IMR-90 (cell line): ENCODE results near the gene ANKRD13A. TPM values are rescaled to one million over a fixed set of nuclear protein-coding genes. Genes with fewer than 3 reads are reported as not detected.

Experiments used
- ATAC-seq: fragments of 200-7000 bp; cut with Tn5 transposase; 2 replicates; pipeline ENCODE4 v1.9.1; 2020; ENCODE audit warnings: low read depth, mild to moderate bottlenecking, moderate library complexity
- BruUV-seq: library from RNA; stranded (reverse); fragments of 400-500 nt; replicated peaks from 2 replicates; lab custom pipeline; 2021; lab: Mats Ljungman, UMichigan
- CTCF ChIA-PET: fragments of 300-600 bp; formaldehyde crosslinking; extraction: SDS; loops from one replicate; lab custom pipeline; 2021; ENCODE audit warnings: antibody characterized with exemption; lab: Yijun Ruan, JAX
- POLR2A ChIA-PET: fragments of 300-600 bp; sonication (Branson Sonifier 250); formaldehyde crosslinking; loops from one replicate; lab custom pipeline; 2022; ENCODE audit warnings: antibody characterized with exemption; ENCODE audit not compliant: unreplicated experiment; lab: Charles Lee
- DNase-seq: peaks from one replicate; pipeline ENCODE4 v3.0.0; 2013
- H2AFZ ChIP-seq: replicated peaks from 2 replicates; pipeline ENCODE3; 2013; ENCODE audit warnings: low read length, mild to moderate bottlenecking; ENCODE audit not compliant: poor library complexity
- H2AK5ac ChIP-seq: 2 replicates; pipeline ENCODE4 v1.6.1; 2013; ENCODE audit warnings: low read depth, low read length, inconsistent platforms
- H2AK9ac ChIP-seq: replicated peaks from 2 replicates; pipeline ENCODE3; 2013; ENCODE audit warnings: mild to moderate bottlenecking, low read depth, low read length, moderate library complexity; ENCODE audit not compliant: poor library complexity
- H2BK120ac ChIP-seq: 2 replicates; pipeline ENCODE4 v1.6.1; 2013; ENCODE audit warnings: low read depth, low read length, inconsistent platforms
- H2BK15ac ChIP-seq: 3 replicates; pipeline ENCODE4 v1.6.1; 2013; ENCODE audit warnings: low read depth, low read length, inconsistent platforms
- H2BK20ac ChIP-seq: 2 replicates; pipeline ENCODE4 v1.6.1; 2013; ENCODE audit warnings: low read depth, mild to moderate bottlenecking, inconsistent platforms, low read length, moderate library complexity
- H2BK5ac ChIP-seq: 2 replicates; pipeline ENCODE4 v1.6.1; 2013; ENCODE audit warnings: mild to moderate bottlenecking, low read depth, low read length, inconsistent platforms; ENCODE audit not compliant: poor library complexity, severe bottlenecking
- H3K14ac ChIP-seq: replicated peaks from 2 replicates; pipeline ENCODE4 v1.6.1; 2013; ENCODE audit warnings: low read depth, low read length, inconsistent platforms
- H3K18ac ChIP-seq: 2 replicates; pipeline ENCODE4 v1.6.1; 2013; ENCODE audit warnings: low read depth, low read length, control low read depth
- H3K23ac ChIP-seq: 2 replicates; pipeline ENCODE4 v1.6.1; 2013; ENCODE audit warnings: low read depth, low read length, inconsistent platforms
- H3K27ac ChIP-seq: 2 replicates; pipeline ENCODE4 v1.5.1; 2013; ENCODE audit warnings: mild to moderate bottlenecking, control low read depth, low read length; ENCODE audit not compliant: insufficient read depth
- H3K27me3 ChIP-seq: 2 replicates; pipeline ENCODE4 v1.6.1; 2013; ENCODE audit warnings: low read length; ENCODE audit not compliant: control insufficient read depth, insufficient read depth
- H3K36me3 ChIP-seq: 2 replicates; pipeline ENCODE4 v1.6.1; 2013; ENCODE audit warnings: low read length, mixed read lengths; ENCODE audit not compliant: control insufficient read depth, insufficient read depth
- H3K4ac ChIP-seq: 2 replicates; pipeline ENCODE4 v1.6.1; 2013; ENCODE audit warnings: low read depth, low read length, inconsistent platforms
- H3K4me1 ChIP-seq: 2 replicates; pipeline ENCODE4 v1.6.1; 2013; ENCODE audit warnings: low read length, mixed read lengths; ENCODE audit not compliant: control insufficient read depth, insufficient read depth
- H3K4me2 ChIP-seq: 2 replicates; pipeline ENCODE4 v1.6.1; 2013; ENCODE audit warnings: low read depth, mild to moderate bottlenecking, control low read depth, low read length, moderate library complexity
- H3K4me3 ChIP-seq: 2 replicates; pipeline ENCODE4 v1.5.1; 2013; ENCODE audit warnings: low read depth, mild to moderate bottlenecking, control low read depth, low read length, moderate library complexity; ENCODE audit not compliant: insufficient read depth
- H3K56ac ChIP-seq: 2 replicates; pipeline ENCODE4 v1.6.1; 2013; ENCODE audit warnings: low read length, inconsistent platforms; ENCODE audit not compliant: insufficient read depth; ENCODE audit errors: extremely low read depth
- H3K79me1 ChIP-seq, 2 experiments: 2 replicates each; pipeline ENCODE4 v1.6.1; 2013; ENCODE audit warnings: low read length in 2 of 2, inconsistent platforms in 1 of 2, low read depth in 1 of 2
- H3K9ac ChIP-seq: 2 replicates; pipeline ENCODE4 v1.6.1; 2013; ENCODE audit warnings: low read depth, low read length, control low read depth
- H3K9me1 ChIP-seq: 2 replicates; pipeline ENCODE4 v1.6.1; 2013; ENCODE audit warnings: low read length, inconsistent platforms; ENCODE audit not compliant: insufficient read depth
- H3K9me3 ChIP-seq: 2 replicates; pipeline ENCODE4 v1.6.1; 2013; ENCODE audit warnings: low read length; ENCODE audit not compliant: control insufficient read depth, insufficient read depth
- H4K20me1 ChIP-seq: 2 replicates; pipeline ENCODE4 v1.6.1; 2013; ENCODE audit warnings: low read length, inconsistent platforms; ENCODE audit not compliant: insufficient read depth
- H4K5ac ChIP-seq: 2 replicates; pipeline ENCODE4 v1.6.1; 2013; ENCODE audit warnings: mild to moderate bottlenecking, low read depth, low read length, control low read depth
- H4K8ac ChIP-seq, 2 experiments: 2 replicates each; pipeline ENCODE4 v1.6.1; 2013; ENCODE audit warnings: low read depth in 2 of 2, low read length in 2 of 2, control low read depth in 1 of 2, inconsistent platforms in 1 of 2
- H4K91ac ChIP-seq: 2 replicates; pipeline ENCODE4 v1.6.1; 2013; ENCODE audit warnings: low read depth, low read length, inconsistent platforms; ENCODE audit not compliant: insufficient read depth
- BHLHE40 ChIP-seq: fragments of 150-350 bp; IDR thresholded peaks from 2 replicates; pipeline ENCODE4 v1.6.1; 2016; ENCODE audit warnings: mild to moderate bottlenecking, low read depth, low read length
- CEBPB ChIP-seq: IDR thresholded peaks from 2 replicates; pipeline ENCODE4 v1.6.1; 2012; ENCODE audit warnings: low read depth, low read length, improper control_type of control experiment
- CHD1 ChIP-seq: IDR thresholded peaks from 2 replicates; pipeline ENCODE4 v1.6.1; 2012; ENCODE audit warnings: low read depth, low read length, improper control_type of control experiment
- FOS ChIP-seq: fragments of 150-350 bp; IDR thresholded peaks from 2 replicates; pipeline ENCODE4 v1.6.1; 2016; ENCODE audit warnings: low read depth, low read length
- MAFK ChIP-seq: IDR thresholded peaks from 2 replicates; pipeline ENCODE4 v1.6.1; 2012; ENCODE audit warnings: low read depth, low read length, improper control_type of control experiment
- MAZ ChIP-seq: IDR thresholded peaks from 2 replicates; pipeline ENCODE4 v1.6.1; 2012; ENCODE audit warnings: low read depth, mild to moderate bottlenecking, low read length, improper control_type of control experiment, moderate library complexity, borderline replicate concordance
- MXI1 ChIP-seq: IDR thresholded peaks from 2 replicates; pipeline ENCODE4 v1.6.1; 2012; ENCODE audit warnings: low read depth, mild to moderate bottlenecking, low read length, moderate library complexity, borderline replicate concordance
- NFE2L2 ChIP-seq: fragments of 150-350 bp; IDR thresholded peaks from 2 replicates; pipeline ENCODE4 v1.6.1; 2016; ENCODE audit warnings: low read depth, mild to moderate bottlenecking, low read length
- POLR2A ChIP-seq: IDR thresholded peaks from 2 replicates; pipeline ENCODE4 v1.6.1; 2012; ENCODE audit warnings: mild to moderate bottlenecking, low read depth, low read length
- RAD21 ChIP-seq: IDR thresholded peaks from 2 replicates; pipeline ENCODE4 v1.6.1; 2012; ENCODE audit warnings: low read length, improper control_type of control experiment
- RCOR1 ChIP-seq: IDR thresholded peaks from 2 replicates; pipeline ENCODE4 v1.6.1; 2012; ENCODE audit warnings: mild to moderate bottlenecking, low read length, improper control_type of control experiment; ENCODE audit not compliant: insufficient replicate concordance
- RFX5 ChIP-seq: IDR thresholded peaks from 2 replicates; pipeline ENCODE4 v1.8.0; 2012; ENCODE audit warnings: low read depth, mild to moderate bottlenecking, low read length, moderate library complexity
- SMC3 ChIP-seq: fragments of 150-350 bp; IDR thresholded peaks from 2 replicates; pipeline ENCODE4 v1.6.1; 2016; ENCODE audit warnings: low read depth, mild to moderate bottlenecking, antibody characterized with exemption, low read length, moderate library complexity
- WGBS, 2 experiments: methylation state at CpG; one replicate each; pipeline versions ENCODE4 v1.1.5 to v1.1.7; 2013; ENCODE audit warnings: missing lambda C conversion rate in 2 of 2; ENCODE audit not compliant: insufficient read length in 1 of 2; ENCODE audit errors: extremely low coverage in 2 of 2; 5-methylcytosine and 5-hydroxymethylcytosine counted together
- dilution Hi-C: fragments of 300-500 bp; cut with HindIII; formaldehyde crosslinking; loops from one replicate; pipeline ENCODE4 v1.14.3; 2018; ENCODE audit warnings: low sequenced_read_pairs; ENCODE audit not compliant: unreplicated experiment
- in situ Hi-C: fragments of 300-500 bp; cut with MboI; formaldehyde crosslinking; loops from 3 replicates; pipeline ENCODE4 v1.14.3; 2019; ENCODE audit warnings: low sequenced_read_pairs, inconsistent platforms, mixed read lengths
- intact Hi-C: fragments of 100-400 bp; cut with micrococcal nuclease; formaldehyde crosslinking; loops from 2 replicates; pipeline ENCODE4 v1.10.0; 2022
- polyA plus RNA-seq, 3 experiments: library from polyadenylated mRNA; depleted of rRNA; stranded (reverse); fragments of >200 nt; gene quantifications; 2 replicates each; pipeline ENCODE4 v1.2.3, GENCODE V29; 2012; ENCODE audit warnings: low replicate concordance in 1 of 3
- total RNA-seq: library from RNA; depleted of rRNA; stranded (reverse); fragments of >200 nt; gene quantifications from 2 replicates; pipeline ENCODE4 v1.2.3, GENCODE V29; 2012
- TF ChIP-seq, protein P1 (sequence below): fragments of 150-350 bp; IDR thresholded peaks from 2 replicates; pipeline ENCODE4 v1.6.1; 2017; ENCODE audit warnings: mild to moderate bottlenecking, antibody characterized with exemption, low read length, low read depth
- TF ChIP-seq, protein P2 (sequence below): fragments of 150-350 bp; IDR thresholded peaks from 2 replicates; pipeline ENCODE4 v1.6.1; 2016; ENCODE audit warnings: low read depth, mild to moderate bottlenecking, low read length, moderate library complexity, borderline replicate concordance
- TF ChIP-seq, protein P3 (sequence below): conservative IDR thresholded peaks from 2 replicates; pipeline ENCODE4 v1.5.1; 2012; ENCODE audit warnings: mild to moderate bottlenecking, low read depth, low read length, improper control_type of control experiment

ANKRD13A gene
- total and polyA plus RNA-seq, 2 of the 4 experiments (the other 2 are of a cell fraction), result 299 to 449 TPM

GRCh38 chr12:109963330-109963729, 35.9 kb upstream of the ANKRD13A start:
- Histone ChIP-seq H2BK15ac (no peak overlapping the region), H3K56ac (no peak overlapping the region), H2BK120ac (no peak overlapping the region), H3K4me2 (no peak overlapping the region), H3K9ac (no peak overlapping the region), H3K4me3 (no peak overlapping the region), H2BK5ac (no peak overlapping the region), H2AFZ (no peak overlapping the region), H4K5ac (no peak overlapping the region), H3K9me1 (peaks cover 10% of the 10 kb centered on the region), H3K27me3 (no peaks in the 10 kb centered on the region), H3K4ac (no peak overlapping the region), H3K9me3 (no peaks in the 10 kb centered on the region), H3K27ac (no peak overlapping the region), H3K79me1 (peaks cover 9 to 30% of the 10 kb centered on the region in 2 experiments; a peak in 3 of 4 replicates), H3K36me3 (peaks cover 38% of the 10 kb centered on the region), H4K91ac (no peak overlapping the region), H2BK20ac (no peak overlapping the region), H4K20me1 (no peaks in the 10 kb centered on the region), H3K18ac (no peak overlapping the region), H3K23ac (no peak overlapping the region), H3K4me1 (0 out of 2 replicates have a peak, but pooled peaks cover 1% of the 10 kb centered on the region), H4K8ac (no peak overlapping the region), H3K14ac (no peak overlapping the region), H2AK5ac (no peak overlapping the region), H2AK9ac (no peak overlapping the region)
- ChIA-PET CTCF (no interaction called here), POLR2A (no interaction called here)
- in situ Hi-C loops (no loop called here), intact Hi-C loops (no loop called here), dilution Hi-C loops (no loop called here)
- ATAC-seq (no peak), DNase-seq (no peak)
- TF ChIP-seq MXI1 (no peak), BHLHE40 (no peak), CHD1 (no peak), SMC3 (no peak), RCOR1 (no peak), NFE2L2 (no peak), RAD21 (no peak), CEBPB (no peak), RFX5 (no peak), MAZ (no peak), FOS (no peak), POLR2A (no peak), MAFK (no peak)
- TF ChIP-seq, protein P1, sequence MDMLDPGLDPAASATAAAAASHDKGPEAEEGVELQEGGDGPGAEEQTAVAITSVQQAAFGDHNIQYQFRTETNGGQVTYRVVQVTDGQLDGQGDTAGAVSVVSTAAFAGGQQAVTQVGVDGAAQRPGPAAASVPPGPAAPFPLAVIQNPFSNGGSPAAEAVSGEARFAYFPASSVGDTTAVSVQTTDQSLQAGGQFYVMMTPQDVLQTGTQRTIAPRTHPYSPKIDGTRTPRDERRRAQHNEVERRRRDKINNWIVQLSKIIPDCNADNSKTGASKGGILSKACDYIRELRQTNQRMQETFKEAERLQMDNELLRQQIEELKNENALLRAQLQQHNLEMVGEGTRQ, result no peak
- TF ChIP-seq, protein P2, sequence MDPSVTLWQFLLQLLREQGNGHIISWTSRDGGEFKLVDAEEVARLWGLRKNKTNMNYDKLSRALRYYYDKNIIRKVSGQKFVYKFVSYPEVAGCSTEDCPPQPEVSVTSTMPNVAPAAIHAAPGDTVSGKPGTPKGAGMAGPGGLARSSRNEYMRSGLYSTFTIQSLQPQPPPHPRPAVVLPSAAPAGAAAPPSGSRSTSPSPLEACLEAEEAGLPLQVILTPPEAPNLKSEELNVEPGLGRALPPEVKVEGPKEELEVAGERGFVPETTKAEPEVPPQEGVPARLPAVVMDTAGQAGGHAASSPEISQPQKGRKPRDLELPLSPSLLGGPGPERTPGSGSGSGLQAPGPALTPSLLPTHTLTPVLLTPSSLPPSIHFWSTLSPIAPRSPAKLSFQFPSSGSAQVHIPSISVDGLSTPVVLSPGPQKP, result no peak
- TF ChIP-seq, protein P3, sequence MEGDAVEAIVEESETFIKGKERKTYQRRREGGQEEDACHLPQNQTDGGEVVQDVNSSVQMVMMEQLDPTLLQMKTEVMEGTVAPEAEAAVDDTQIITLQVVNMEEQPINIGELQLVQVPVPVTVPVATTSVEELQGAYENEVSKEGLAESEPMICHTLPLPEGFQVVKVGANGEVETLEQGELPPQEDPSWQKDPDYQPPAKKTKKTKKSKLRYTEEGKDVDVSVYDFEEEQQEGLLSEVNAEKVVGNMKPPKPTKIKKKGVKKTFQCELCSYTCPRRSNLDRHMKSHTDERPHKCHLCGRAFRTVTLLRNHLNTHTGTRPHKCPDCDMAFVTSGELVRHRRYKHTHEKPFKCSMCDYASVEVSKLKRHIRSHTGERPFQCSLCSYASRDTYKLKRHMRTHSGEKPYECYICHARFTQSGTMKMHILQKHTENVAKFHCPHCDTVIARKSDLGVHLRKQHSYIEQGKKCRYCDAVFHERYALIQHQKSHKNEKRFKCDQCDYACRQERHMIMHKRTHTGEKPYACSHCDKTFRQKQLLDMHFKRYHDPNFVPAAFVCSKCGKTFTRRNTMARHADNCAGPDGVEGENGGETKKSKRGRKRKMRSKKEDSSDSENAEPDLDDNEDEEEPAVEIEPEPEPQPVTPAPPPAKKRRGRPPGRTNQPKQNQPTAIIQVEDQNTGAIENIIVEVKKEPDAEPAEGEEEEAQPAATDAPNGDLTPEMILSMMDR, result no peak
- no CpG with 5 or more reads among the region's 1 CpG for WGBS, 2 experiments
- BruUV-seq, result no TSS peak
